K562 (cell line): Measurements from ENCODE around the gene CLCNKB. TPM values are rescaled to one million over a fixed set of nuclear protein-coding genes. Genes with fewer than 3 reads are reported as not detected.

Experiments
- KAT7 ChIP-seq: sonication (generic); formaldehyde crosslinking; IDR thresholded peaks from 2 replicates; pipeline ENCODE4 v1.8.0; 2022; ENCODE audit warnings: missing genetic modification reagents, mild to moderate bottlenecking, borderline replicate concordance
- NBN ChIP-seq: fragments of 450-650 bp; IDR thresholded peaks from 2 replicates; pipeline ENCODE4 v1.6.1; 2016; ENCODE audit warnings: low read depth, mild to moderate bottlenecking
- POLR2A ChIP-seq: fragments of 450-650 bp; conservative IDR thresholded peaks from 2 replicates; pipeline ENCODE4 v1.6.1; 2016
- RBBP5 ChIP-seq: fragments of 200-600 bp; sonication (generic); IDR thresholded peaks from 2 replicates; pipeline ENCODE4 v1.6.1; 2012; ENCODE audit warnings: borderline replicate concordance, mild to moderate bottlenecking, low read length, control low read depth, inconsistent platforms; ENCODE audit not compliant: insufficient read depth, poor library complexity, severe bottlenecking
- SMAD3 ChIP-seq: fragments of 450-650 bp; formaldehyde crosslinking; conservative IDR thresholded peaks from 2 replicates; pipeline ENCODE4 v1.4.0; 2020; ENCODE audit warnings: mild to moderate bottlenecking
- TBL1XR1 ChIP-seq, 2 experiments: IDR thresholded peaks; 2 replicates each; pipeline ENCODE4 v1.6.1; 2012; ENCODE audit warnings: improper control_type of control experiment in 2 of 2, low read length in 2 of 2, mild to moderate bottlenecking in 1 of 2
- TEAD2 ChIP-seq: fragments of 450-650 bp; IDR thresholded peaks from 2 replicates; pipeline ENCODE4 v1.6.1; 2016; ENCODE audit warnings: missing genetic modification characterization, control low read depth, missing compliant biosample characterization
- TOE1 ChIP-seq, 2 experiments: fragments of 450-650 bp in 1 of 2; sonication (generic) in 1 of 2; formaldehyde crosslinking in 1 of 2; IDR thresholded peaks; 2 replicates each; pipeline versions ENCODE4 v1.7.1 to v1.8.0; 2016 to 2022; ENCODE audit warnings: borderline replicate concordance in 2 of 2, mild to moderate bottlenecking in 2 of 2, antibody characterized with exemption in 1 of 2, inconsistent platforms in 1 of 2, low read depth in 1 of 2, missing genetic modification reagents in 1 of 2, moderate library complexity in 1 of 2
- ZNF311 ChIP-seq: fragments of 250-450 bp; sonication (Bioruptor Pico); IDR thresholded peaks from 2 replicates; pipeline ENCODE4 v1.4.0; 2020; ENCODE audit warnings: mild to moderate bottlenecking, moderate library complexity
- ZNF347 ChIP-seq: fragments of 450-650 bp; formaldehyde crosslinking; IDR thresholded peaks from 2 replicates; pipeline ENCODE4 v1.4.0; 2020; ENCODE audit warnings: low read depth, mild to moderate bottlenecking, moderate library complexity
- polyA plus RNA-seq, 8 experiments: library from polyadenylated mRNA; depleted of rRNA in 4 of 8; stranded (reverse) in 5 of 8; unstranded in 3 of 8; fragments of >200 nt; fragmentation: Nextera tagmentation in 2 of 8; fragmentation: Illumina TruSeq in 1 of 8; extraction: Ambion mirVana in 2 of 8; extraction: Trizol in 1 of 8; gene quantifications; 2 replicates each; pipeline versions ENCODE4 v1.2.1 to v1.2.3, GENCODE V29; 2011 to 2014; ENCODE audit warnings: inconsistent platforms in 1 of 8, missing spikeins in 1 of 8
- total RNA-seq, 7 experiments: library from RNA; depleted of rRNA in 6 of 7; stranded (reverse); fragments of >200 nt in 6 of 7; fragmentation: Illumina TruSeq in 2 of 7; extraction: Trizol in 2 of 7; gene quantifications; 2 replicates each; pipeline versions ENCODE4 v1.2.1 to v1.2.3, GENCODE V29; 2011 to 2021; ENCODE audit warnings: low replicate concordance in 1 of 7
- TF ChIP-seq, protein P1 (sequence below), 2 experiments: fragments of 450-650 bp in 1 of 2; sonication (generic) in 1 of 2; formaldehyde crosslinking in 1 of 2; IDR thresholded peaks; 2 replicates each; pipeline versions ENCODE4 v1.7.1 to v1.9.0; 2016 to 2022; ENCODE audit warnings: inconsistent platforms in 1 of 2, mild to moderate bottlenecking in 1 of 2, missing genetic modification reagents in 1 of 2
- TF ChIP-seq, protein P2 (sequence below): sonication (generic); formaldehyde crosslinking; IDR thresholded peaks from 2 replicates; pipeline ENCODE4 v1.5.0; 2020; ENCODE audit warnings: missing genetic modification reagents
- TF ChIP-seq, protein P3 (sequence below): sonication (generic); formaldehyde crosslinking; IDR thresholded peaks from 2 replicates; pipeline ENCODE4 v1.8.0; 2022; ENCODE audit warnings: mild to moderate bottlenecking, low read depth, missing genetic modification reagents
- TF ChIP-seq, protein P4 (sequence below): sonication (generic); formaldehyde crosslinking; IDR thresholded peaks from 2 replicates; pipeline ENCODE4 v1.8.1; 2023; ENCODE audit warnings: mild to moderate bottlenecking, missing genetic modification reagents

CLCNKB gene
- total and polyA plus RNA-seq, 9 of the 15 experiments (the other 6 are each of a cell fraction or from before 2014, with no cell fraction given): 0.08 to 1.7 (median 0.64) TPM

DNA sequence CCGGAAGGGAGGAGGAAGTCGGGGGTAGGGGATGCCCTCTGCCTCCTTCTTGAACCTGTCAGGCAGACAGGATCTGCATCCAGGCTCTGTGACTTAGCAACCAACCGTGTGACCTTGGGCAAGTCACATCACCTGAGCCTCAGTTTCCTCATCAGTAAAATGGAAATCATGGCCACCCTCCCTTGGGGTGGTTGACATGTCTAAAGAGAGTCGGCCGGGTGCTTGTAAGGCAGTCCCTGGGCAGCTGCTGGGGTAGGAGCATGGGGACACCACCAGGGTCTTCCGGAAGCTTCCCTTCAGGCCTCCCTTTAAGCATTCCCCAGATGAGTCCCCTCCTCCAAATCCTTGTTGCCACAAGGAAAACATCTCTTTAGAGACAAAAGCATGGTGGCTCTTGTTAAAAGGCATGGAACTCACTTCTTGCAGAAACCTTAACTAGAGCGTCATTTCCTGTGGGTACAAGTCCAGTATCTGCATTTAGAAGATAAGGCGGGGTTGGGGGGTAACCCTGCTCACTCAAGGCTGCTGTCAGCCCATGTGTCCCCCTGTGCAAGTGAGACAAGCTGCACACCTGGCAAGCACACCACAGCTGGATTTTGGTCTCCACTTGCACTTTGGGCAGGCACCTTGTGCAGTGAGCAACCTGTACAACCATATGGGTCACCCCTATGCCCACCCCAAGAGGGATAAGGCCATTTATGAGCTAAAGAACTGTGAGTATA, 10.4 kb downstream of the CLCNKB start (continued):
- TF ChIP-seq, protein P1, sequence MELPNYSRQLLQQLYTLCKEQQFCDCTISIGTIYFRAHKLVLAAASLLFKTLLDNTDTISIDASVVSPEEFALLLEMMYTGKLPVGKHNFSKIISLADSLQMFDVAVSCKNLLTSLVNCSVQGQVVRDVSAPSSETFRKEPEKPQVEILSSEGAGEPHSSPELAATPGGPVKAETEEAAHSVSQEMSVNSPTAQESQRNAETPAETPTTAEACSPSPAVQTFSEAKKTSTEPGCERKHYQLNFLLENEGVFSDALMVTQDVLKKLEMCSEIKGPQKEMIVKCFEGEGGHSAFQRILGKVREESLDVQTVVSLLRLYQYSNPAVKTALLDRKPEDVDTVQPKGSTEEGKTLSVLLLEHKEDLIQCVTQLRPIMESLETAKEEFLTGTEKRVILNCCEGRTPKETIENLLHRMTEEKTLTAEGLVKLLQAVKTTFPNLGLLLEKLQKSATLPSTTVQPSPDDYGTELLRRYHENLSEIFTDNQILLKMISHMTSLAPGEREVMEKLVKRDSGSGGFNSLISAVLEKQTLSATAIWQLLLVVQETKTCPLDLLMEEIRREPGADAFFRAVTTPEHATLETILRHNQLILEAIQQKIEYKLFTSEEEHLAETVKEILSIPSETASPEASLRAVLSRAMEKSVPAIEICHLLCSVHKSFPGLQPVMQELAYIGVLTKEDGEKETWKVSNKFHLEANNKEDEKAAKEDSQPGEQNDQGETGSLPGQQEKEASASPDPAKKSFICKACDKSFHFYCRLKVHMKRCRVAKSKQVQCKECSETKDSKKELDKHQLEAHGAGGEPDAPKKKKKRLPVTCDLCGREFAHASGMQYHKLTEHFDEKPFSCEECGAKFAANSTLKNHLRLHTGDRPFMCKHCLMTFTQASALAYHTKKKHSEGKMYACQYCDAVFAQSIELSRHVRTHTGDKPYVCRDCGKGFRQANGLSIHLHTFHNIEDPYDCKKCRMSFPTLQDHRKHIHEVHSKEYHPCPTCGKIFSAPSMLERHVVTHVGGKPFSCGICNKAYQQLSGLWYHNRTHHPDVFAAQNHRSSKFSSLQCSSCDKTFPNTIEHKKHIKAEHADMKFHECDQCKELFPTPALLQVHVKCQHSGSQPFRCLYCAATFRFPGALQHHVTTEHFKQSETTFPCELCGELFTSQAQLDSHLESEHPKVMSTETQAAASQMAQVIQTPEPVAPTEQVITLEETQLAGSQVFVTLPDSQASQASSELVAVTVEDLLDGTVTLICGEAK (IDR thresholded peaks at IDR 0.05): 0 out of 2 replicates have a peak, but pooled peaks have one; percentile 46
- TF ChIP-seq, protein P1 (CRISPR knock-in tag; IDR thresholded peaks at IDR 0.05): no peak
- TF ChIP-seq RBBP5: no peak
- TF ChIP-seq POLR2A: no peak
- TF ChIP-seq, protein P2, sequence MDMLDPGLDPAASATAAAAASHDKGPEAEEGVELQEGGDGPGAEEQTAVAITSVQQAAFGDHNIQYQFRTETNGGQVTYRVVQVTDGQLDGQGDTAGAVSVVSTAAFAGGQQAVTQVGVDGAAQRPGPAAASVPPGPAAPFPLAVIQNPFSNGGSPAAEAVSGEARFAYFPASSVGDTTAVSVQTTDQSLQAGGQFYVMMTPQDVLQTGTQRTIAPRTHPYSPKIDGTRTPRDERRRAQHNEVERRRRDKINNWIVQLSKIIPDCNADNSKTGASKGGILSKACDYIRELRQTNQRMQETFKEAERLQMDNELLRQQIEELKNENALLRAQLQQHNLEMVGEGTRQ (CRISPR knock-in tag): no peak
- TF ChIP-seq, protein P3, sequence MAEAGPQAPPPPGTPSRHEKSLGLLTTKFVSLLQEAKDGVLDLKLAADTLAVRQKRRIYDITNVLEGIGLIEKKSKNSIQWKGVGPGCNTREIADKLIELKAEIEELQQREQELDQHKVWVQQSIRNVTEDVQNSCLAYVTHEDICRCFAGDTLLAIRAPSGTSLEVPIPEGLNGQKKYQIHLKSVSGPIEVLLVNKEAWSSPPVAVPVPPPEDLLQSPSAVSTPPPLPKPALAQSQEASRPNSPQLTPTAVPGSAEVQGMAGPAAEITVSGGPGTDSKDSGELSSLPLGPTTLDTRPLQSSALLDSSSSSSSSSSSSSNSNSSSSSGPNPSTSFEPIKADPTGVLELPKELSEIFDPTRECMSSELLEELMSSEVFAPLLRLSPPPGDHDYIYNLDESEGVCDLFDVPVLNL (CRISPR knock-in tag): no peak
- no peak for TF ChIP-seq ZNF347
- TF ChIP-seq KAT7: no peak
- peak; percentile 42 to 68; a peak in 1 of 4 replicates for TF ChIP-seq TBL1XR1 (IDR thresholded peaks at IDR 0.05; ENCODE audit: low read length in 2 of 2)
- no peak for TF ChIP-seq NBN
- 0 out of 2 replicates have a peak, but pooled peaks have one; percentile 33 for TF ChIP-seq ZNF311 (CRISPR knock-in tag)
- TF ChIP-seq, protein P4, sequence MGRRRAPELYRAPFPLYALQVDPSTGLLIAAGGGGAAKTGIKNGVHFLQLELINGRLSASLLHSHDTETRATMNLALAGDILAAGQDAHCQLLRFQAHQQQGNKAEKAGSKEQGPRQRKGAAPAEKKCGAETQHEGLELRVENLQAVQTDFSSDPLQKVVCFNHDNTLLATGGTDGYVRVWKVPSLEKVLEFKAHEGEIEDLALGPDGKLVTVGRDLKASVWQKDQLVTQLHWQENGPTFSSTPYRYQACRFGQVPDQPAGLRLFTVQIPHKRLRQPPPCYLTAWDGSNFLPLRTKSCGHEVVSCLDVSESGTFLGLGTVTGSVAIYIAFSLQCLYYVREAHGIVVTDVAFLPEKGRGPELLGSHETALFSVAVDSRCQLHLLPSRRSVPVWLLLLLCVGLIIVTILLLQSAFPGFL: no peak
- no peak for TF ChIP-seq SMAD3 (CRISPR knock-in tag)
- TF ChIP-seq TOE1 (IDR thresholded peaks at IDR 0.05; ENCODE audit: borderline replicate concordance): no peak
- no peak for TF ChIP-seq TOE1 (CRISPR knock-in tag; IDR thresholded peaks at IDR 0.05; ENCODE audit: borderline replicate concordance, low read depth)
- no peak for TF ChIP-seq TEAD2 (tag)
